Fibroblast of the aortic adventitia (primary cell): Measurements from ENCODE around the gene TTC19. TPM values are rescaled to one million over a fixed set of nuclear protein-coding genes. Genes with fewer than 3 reads are reported as not detected.

ENCODE experiments used
- DNase-seq: peaks from one replicate; pipeline ENCODE4 v3.0.0-alpha.2; 2010; ENCODE audit warnings: low read depth
- H3K4me3 ChIP-seq: 2 replicates; pipeline ENCODE4 v1.5.1; 2011; ENCODE audit warnings: low read depth, mild to moderate bottlenecking, control low read depth, low read length, moderate library complexity
- total RNA-seq: library from RNA; depleted of rRNA; stranded (reverse); fragments of >200 nt; gene quantifications from 2 replicates; pipeline ENCODE4 v1.2.3, GENCODE V29; 2012; ENCODE audit warnings: low replicate concordance
- TF ChIP-seq, protein P1 (sequence below): IDR thresholded peaks from 2 replicates; pipeline ENCODE4 v1.5.1; 2011; ENCODE audit warnings: mild to moderate bottlenecking, low read length, control low read depth, inconsistent platforms; ENCODE audit not compliant: insufficient read depth

TTC19 gene
- total RNA-seq, 1 donor: 21.4 TPM

DNA sequence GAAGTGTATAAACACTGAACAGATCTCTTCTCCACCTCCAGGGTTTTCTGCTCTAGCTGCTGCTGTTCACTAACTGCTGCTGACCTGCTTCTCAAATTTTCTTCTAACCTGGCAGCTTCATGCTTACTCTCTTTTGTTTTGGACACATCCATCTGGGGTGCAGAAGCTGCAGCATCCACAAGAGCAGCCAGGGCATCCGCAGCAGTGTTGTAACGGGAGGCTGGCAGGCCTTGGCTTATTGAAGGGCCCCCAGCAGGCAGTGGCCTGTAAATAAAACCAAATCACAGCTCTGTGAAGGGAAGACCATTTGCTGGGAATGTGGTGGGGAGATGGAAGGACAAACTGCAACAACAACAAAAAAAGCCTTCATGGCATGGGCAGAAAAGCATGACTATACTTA, 62.0 kb downstream of the TTC19 start:
- DNase-seq: no peak
- TF ChIP-seq, protein P1, sequence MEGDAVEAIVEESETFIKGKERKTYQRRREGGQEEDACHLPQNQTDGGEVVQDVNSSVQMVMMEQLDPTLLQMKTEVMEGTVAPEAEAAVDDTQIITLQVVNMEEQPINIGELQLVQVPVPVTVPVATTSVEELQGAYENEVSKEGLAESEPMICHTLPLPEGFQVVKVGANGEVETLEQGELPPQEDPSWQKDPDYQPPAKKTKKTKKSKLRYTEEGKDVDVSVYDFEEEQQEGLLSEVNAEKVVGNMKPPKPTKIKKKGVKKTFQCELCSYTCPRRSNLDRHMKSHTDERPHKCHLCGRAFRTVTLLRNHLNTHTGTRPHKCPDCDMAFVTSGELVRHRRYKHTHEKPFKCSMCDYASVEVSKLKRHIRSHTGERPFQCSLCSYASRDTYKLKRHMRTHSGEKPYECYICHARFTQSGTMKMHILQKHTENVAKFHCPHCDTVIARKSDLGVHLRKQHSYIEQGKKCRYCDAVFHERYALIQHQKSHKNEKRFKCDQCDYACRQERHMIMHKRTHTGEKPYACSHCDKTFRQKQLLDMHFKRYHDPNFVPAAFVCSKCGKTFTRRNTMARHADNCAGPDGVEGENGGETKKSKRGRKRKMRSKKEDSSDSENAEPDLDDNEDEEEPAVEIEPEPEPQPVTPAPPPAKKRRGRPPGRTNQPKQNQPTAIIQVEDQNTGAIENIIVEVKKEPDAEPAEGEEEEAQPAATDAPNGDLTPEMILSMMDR: no peak
- no peak overlapping the region for H3K4me3 ChIP-seq

DNA sequence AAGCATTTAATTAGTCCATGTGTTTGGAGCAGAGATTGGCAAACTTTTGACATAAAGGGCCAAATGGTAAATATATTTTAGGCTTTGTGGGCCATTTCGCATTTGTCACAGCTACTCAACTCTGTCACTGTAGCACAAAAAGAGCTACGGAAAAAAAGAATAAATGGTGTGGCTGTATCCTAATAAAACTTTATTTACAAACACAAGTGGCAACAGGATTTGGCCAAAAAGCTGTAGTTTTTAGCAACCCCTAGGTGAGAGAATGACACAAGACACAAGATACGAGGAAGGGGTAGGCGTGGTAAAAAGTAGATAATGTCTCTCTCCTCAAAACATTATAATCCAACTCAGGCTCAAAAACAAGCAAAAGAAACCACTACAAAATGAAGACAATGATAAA, 66.5 kb downstream of the TTC19 start:
- no peak overlapping the region for H3K4me3 ChIP-seq
- no peak for DNase-seq
- TF ChIP-seq, protein P1: no peak

DNA sequence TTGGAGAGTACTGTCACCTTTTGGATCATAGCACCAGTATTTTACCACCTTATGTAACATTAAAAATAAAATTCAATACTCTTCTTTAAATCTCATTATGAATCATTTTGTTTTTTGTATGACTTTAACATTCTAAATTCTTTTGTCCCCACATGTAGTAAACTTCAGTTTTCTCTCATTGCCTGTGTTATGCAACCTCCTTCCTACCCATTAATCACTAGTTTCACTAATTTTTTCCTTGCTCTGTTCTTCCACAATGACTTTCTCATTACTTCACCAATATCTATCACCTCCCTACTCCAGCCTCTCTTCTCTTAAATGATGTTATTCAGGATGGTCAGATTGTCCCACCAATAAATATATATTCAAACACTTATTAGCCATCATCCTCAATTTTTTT, 68.7 kb downstream of the TTC19 start:
- TF ChIP-seq, protein P1: no peak
- H3K4me3 ChIP-seq: no peak overlapping the region
- no peak for DNase-seq

DNA sequence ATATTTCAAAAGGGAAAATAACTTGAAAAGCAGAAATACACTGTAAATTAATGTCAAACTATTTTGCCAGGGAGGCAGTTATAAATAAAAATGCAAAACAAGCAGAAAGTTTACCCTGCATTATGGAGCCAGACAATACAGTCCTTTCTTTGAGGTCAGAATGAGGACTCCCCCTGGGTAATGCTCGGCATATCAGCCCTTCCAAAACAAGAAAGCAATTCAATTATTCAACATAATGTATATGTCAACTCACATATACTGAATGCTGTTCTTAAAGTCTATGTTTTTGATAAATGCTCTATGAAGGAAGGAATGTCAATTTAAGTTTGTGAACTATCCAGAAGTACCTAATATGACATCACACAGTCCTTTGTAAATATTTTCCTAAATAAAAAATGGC, 72.4 kb downstream of the TTC19 start:
- DNase-seq: no peak
- no peak overlapping the region for H3K4me3 ChIP-seq
- TF ChIP-seq, protein P1: no peak

DNA sequence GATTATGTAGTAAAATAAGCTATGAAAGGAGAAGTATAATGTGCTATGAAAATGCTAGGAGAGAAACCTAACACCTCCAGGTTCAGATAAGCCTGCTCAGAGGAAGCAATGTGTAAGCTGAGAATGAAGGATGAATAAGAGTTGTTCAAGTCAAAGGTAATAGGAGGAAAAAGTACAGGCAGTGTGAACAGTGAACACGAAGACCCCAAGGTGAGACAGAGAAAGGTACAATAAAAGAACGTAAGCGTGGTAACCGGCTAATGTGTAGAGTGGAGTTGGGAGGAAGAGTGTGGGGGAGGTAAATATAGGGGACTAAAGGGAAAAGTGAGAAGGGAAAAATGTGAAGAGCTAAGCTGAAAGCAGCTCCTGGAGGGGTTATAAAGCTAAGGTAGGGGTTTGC, 74.2 kb downstream of the TTC19 start:
- no peak for DNase-seq
- TF ChIP-seq, protein P1: no peak
- H3K4me3 ChIP-seq: no peak overlapping the region

DNA sequence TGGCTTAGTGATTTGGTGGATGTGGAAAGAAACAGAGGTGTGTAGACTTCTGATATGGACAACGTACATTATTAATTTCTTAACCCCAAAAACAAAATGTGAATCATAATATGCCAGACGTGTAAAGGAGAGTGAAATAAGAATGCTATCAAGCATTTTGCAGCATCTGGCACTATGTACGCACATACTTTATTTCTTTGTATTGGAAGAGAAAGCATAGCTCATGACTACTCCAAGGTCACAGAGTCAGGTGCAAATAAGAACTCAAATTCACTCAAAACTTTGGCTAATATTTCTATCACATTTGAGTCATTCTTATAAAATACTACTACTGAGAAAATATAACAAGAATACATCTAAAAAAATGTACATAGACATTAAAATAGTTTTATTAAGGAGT, 74.8 kb downstream of the TTC19 start:
- DNase-seq: no peak
- H3K4me3 ChIP-seq: no peak overlapping the region
- TF ChIP-seq, protein P1: no peak

DNA sequence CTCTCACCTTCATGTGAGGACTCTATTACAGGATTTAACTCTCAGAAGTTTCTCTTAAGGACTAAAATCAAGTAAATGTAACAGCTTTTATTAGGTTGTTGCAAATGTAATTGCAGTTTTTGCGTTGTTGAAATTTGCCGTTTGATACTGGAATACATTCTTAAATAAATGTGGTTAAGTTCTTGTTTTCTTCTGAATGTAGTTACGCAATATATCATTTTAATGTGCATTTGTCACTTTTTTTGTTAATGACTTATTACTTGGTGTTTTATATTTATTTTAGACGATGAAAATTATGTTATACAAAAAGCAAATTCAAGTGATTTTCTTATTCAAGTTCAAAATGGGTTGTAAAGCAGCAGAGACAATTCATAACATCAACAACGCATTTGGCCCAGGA, 76.3 kb downstream of the TTC19 start:
- no peak overlapping the region for H3K4me3 ChIP-seq
- TF ChIP-seq, protein P1: no peak
- DNase-seq: no peak
